HAP-1 (cell line): Measurements from ENCODE around the gene TREML2.

Experiments used
- DNase-seq, 2 experiments: peaks; one replicate each; pipeline ENCODE4 v3.0.0-alpha.2; 2016 to 2020; ENCODE audit warnings: low spot score in 2 of 2
- H3K27me3 ChIP-seq: fragments of 250-450 bp; sonication (Bioruptor Pico); 2 replicates; pipeline ENCODE4 v1.5.1; 2020; ENCODE audit warnings: low read depth, mild to moderate bottlenecking, moderate library complexity
- H3K36me3 ChIP-seq: fragments of 250-450 bp; sonication (Bioruptor Pico); replicated peaks from 2 replicates; pipeline ENCODE4 v1.5.1; 2020; ENCODE audit warnings: mild to moderate bottlenecking
- H3K4me1 ChIP-seq: fragments of 250-450 bp; sonication (Bioruptor Pico); 2 replicates; pipeline ENCODE4 v1.5.1; 2020; ENCODE audit warnings: mild to moderate bottlenecking
- H3K4me3 ChIP-seq: fragments of 250-450 bp; sonication (Bioruptor Pico); 2 replicates; pipeline ENCODE4 v1.5.1; 2020; ENCODE audit warnings: mild to moderate bottlenecking, moderate library complexity
- H3K9me3 ChIP-seq: fragments of 250-450 bp; sonication (Bioruptor Pico); 2 replicates; pipeline ENCODE4 v1.5.1; 2020; ENCODE audit warnings: mild to moderate bottlenecking, moderate library complexity
- in situ Hi-C: fragments of 300-500 bp; cut with MboI; formaldehyde crosslinking; loops from 3 replicates; pipeline ENCODE4 v1.14.3; 2020; ENCODE audit warnings: low sequenced_read_pairs, inconsistent platforms, mixed read lengths

TREML2 gene

GRCh38 chr6:41177695-41178094 lies 23.3 kb downstream of the TREML2 start:
- Histone ChIP-seq H3K27me3 (peaks cover 2% of the 10 kb centered on the region), H3K36me3 (no peaks in the 10 kb centered on the region), H3K4me1 (no peaks in the 10 kb centered on the region), H3K4me3 (no peak overlapping the region), H3K9me3 (no peaks in the 10 kb centered on the region)
- no peak for DNase-seq
- in situ Hi-C loops = no loop called here

- H3K36me3 ChIP-seq = no peaks in the 10 kb centered on the region
- no peak for DNase-seq
- in situ Hi-C loops = no loop called here
- no peak overlapping the region for H3K4me3 ChIP-seq
- peaks cover 2% of the 10 kb centered on the region for H3K27me3 ChIP-seq
- H3K4me1 ChIP-seq = no peaks in the 10 kb centered on the region
- H3K9me3 ChIP-seq = no peaks in the 10 kb centered on the region
These were observed 23.7 kb downstream of the TREML2 start for GRCh38 chr6:41177287-41177686.

- H3K9me3 ChIP-seq = no peaks in the 10 kb centered on the region
- no peaks in the 10 kb centered on the region for H3K36me3 ChIP-seq
- in situ Hi-C loops = no loop called here
- peaks cover 2% of the 10 kb centered on the region for H3K27me3 ChIP-seq
- DNase-seq = no peak
- no peaks in the 10 kb centered on the region for H3K4me1 ChIP-seq
- H3K4me3 ChIP-seq = no peak overlapping the region
These were observed 24.8 kb downstream of the TREML2 start for GRCh38 chr6:41176189-41176588.

- H3K4me1 ChIP-seq = no peaks in the 10 kb centered on the region
- peaks cover 2% of the 10 kb centered on the region for H3K27me3 ChIP-seq
- in situ Hi-C loops = no loop called here
- H3K4me3 ChIP-seq = no peak overlapping the region
- no peak for DNase-seq
- H3K9me3 ChIP-seq = no peaks in the 10 kb centered on the region
- no peaks in the 10 kb centered on the region for H3K36me3 ChIP-seq
These were observed 25.9 kb downstream of the TREML2 start for GRCh38 chr6:41175084-41175483.

- H3K36me3 ChIP-seq = no peaks in the 10 kb centered on the region
- H3K4me3 ChIP-seq = no peak overlapping the region
- DNase-seq = no peak
- no peaks in the 10 kb centered on the region for H3K4me1 ChIP-seq
- no peaks in the 10 kb centered on the region for H3K9me3 ChIP-seq
- in situ Hi-C loops = no loop called here
- peaks cover 2% of the 10 kb centered on the region for H3K27me3 ChIP-seq
These were observed 26.3 kb downstream of the TREML2 start for GRCh38 chr6:41174610-41175009.

- Histone ChIP-seq H3K4me1 (no peaks in the 10 kb centered on the region), H3K36me3 (no peaks in the 10 kb centered on the region), H3K4me3 (no peak overlapping the region), H3K9me3 (no peaks in the 10 kb centered on the region), H3K27me3 (no peaks in the 10 kb centered on the region; the same call in 1 of the 2 replicates)
- DNase-seq = no peak
- in situ Hi-C loops = no loop called here
These were observed 29.0 kb downstream of the TREML2 start for GRCh38 chr6:41171908-41172307.

GRCh38 chr6:41170547-41171160 lies 30.3 kb downstream of the TREML2 start:
- Histone ChIP-seq H3K9me3 (no peaks in the 10 kb centered on the region), H3K4me3 (no peak overlapping the region), H3K36me3 (no peaks in the 10 kb centered on the region), H3K27me3 (no peaks in the 10 kb centered on the region; the same call in 1 of the 2 replicates), H3K4me1 (no peaks in the 10 kb centered on the region)
- no peak for DNase-seq
- in situ Hi-C loops = no loop called here

GRCh38 chr6:41167173-41167963 lies 33.6 kb downstream of the TREML2 start:
- Histone ChIP-seq H3K4me1 (no peaks in the 10 kb centered on the region), H3K9me3 (no peaks in the 10 kb centered on the region), H3K36me3 (no peaks in the 10 kb centered on the region), H3K27me3 (no peaks in the 10 kb centered on the region; the same call in 1 of the 2 replicates), H3K4me3 (no peak overlapping the region)
- DNase-seq = peak in 1 of 2 experiments; percentile 37
- in situ Hi-C loops = no loop called here

- Histone ChIP-seq H3K36me3 (no peaks in the 10 kb centered on the region), H3K4me1 (no peaks in the 10 kb centered on the region), H3K27me3 (no peaks in the 10 kb centered on the region; the same call in 1 of the 2 replicates), H3K9me3 (no peaks in the 10 kb centered on the region), H3K4me3 (no peak overlapping the region)
- DNase-seq = no peak
- in situ Hi-C loops = no loop called here
These were observed 36.3 kb downstream of the TREML2 start for GRCh38 chr6:41164551-41165120.

- Histone ChIP-seq H3K4me1 (no peaks in the 10 kb centered on the region), H3K36me3 (no peaks in the 10 kb centered on the region), H3K9me3 (no peaks in the 10 kb centered on the region), H3K4me3 (no peak overlapping the region), H3K27me3 (no peaks in the 10 kb centered on the region; the same call in 1 of the 2 replicates)
- no peak for DNase-seq
- in situ Hi-C loops = no loop called here
These were observed 37.6 kb downstream of the TREML2 start for GRCh38 chr6:41163419-41163717.

GRCh38 chr6:41162687-41163418 lies 38.1 kb downstream of the TREML2 start, which contains the start of gene TREM2:
TREM2 (minus strand) TSS chr6:41163116; CDS start chr6:41163082, 34 bp downstream.
- in situ Hi-C loops = no loop called here
- H3K9me3 ChIP-seq = no peaks in the 10 kb centered on the region
- no peaks in the 10 kb centered on the region for H3K4me1 ChIP-seq
- H3K4me3 ChIP-seq = no peak within 1 kb of the TSS
- no peaks in the 10 kb centered on the region for H3K36me3 ChIP-seq
- DNase-seq = no peak
- H3K27me3 ChIP-seq = no peaks in the 10 kb centered on the region; the same call in 1 of the 2 replicates

- no peaks in the 10 kb centered on the region for H3K9me3 ChIP-seq
- no peaks in the 10 kb centered on the region for H3K4me1 ChIP-seq
- no peak overlapping the region for H3K4me3 ChIP-seq
- H3K27me3 ChIP-seq = no peaks in the 10 kb centered on the region; the same call in 1 of the 2 replicates
- no peak for DNase-seq
- H3K36me3 ChIP-seq = no peaks in the 10 kb centered on the region
- in situ Hi-C loops = no loop called here
These were observed 38.9 kb downstream of the TREML2 start for GRCh38 chr6:41161851-41162552.

GRCh38 chr6:41161380-41161779 lies 39.6 kb downstream of the TREML2 start:
- Histone ChIP-seq H3K9me3 (no peaks in the 10 kb centered on the region), H3K36me3 (no peaks in the 10 kb centered on the region), H3K4me3 (no peak overlapping the region), H3K4me1 (no peaks in the 10 kb centered on the region), H3K27me3 (no peaks in the 10 kb centered on the region; the same call in 1 of the 2 replicates)
- no peak for DNase-seq
- in situ Hi-C loops = no loop called here
